Endodermal cell (in vitro differentiated cells): ENCODE measurements around the gene DNAJC22. TPM values are rescaled to one million over a fixed set of nuclear protein-coding genes. Genes with fewer than 3 reads are reported as not detected.

ENCODE experiments used
- DNase-seq: peaks from one replicate; pipeline ENCODE4 v3.0.0-alpha.2; 2017
- H3K27ac ChIP-seq: 2 replicates; pipeline ENCODE4 v1.5.1; 2013; ENCODE audit warnings: mild to moderate bottlenecking, low read depth, low read length, moderate library complexity
- H3K27me3 ChIP-seq: 2 replicates; pipeline ENCODE4 v1.6.1; 2013; ENCODE audit warnings: mild to moderate bottlenecking, low read length, moderate library complexity; ENCODE audit not compliant: insufficient read depth, control insufficient read depth, poor library complexity, severe bottlenecking
- H3K36me3 ChIP-seq: 2 replicates; pipeline ENCODE4 v1.7.0; 2013; ENCODE audit warnings: mild to moderate bottlenecking, low read length, moderate library complexity; ENCODE audit not compliant: control insufficient read depth, insufficient read depth
- H3K4me1 ChIP-seq: one replicate; pipeline ENCODE4 v1.7.0; 2013; ENCODE audit warnings: low read length; ENCODE audit not compliant: control insufficient read depth, insufficient read depth
- H3K4me3 ChIP-seq: 2 replicates; pipeline ENCODE4 v1.5.1; 2013; ENCODE audit warnings: mild to moderate bottlenecking, low read length, moderate library complexity
- H3K9ac ChIP-seq: 2 replicates; pipeline ENCODE4 v1.6.1; 2013; ENCODE audit warnings: mild to moderate bottlenecking, low read length, moderate library complexity; ENCODE audit not compliant: poor library complexity, severe bottlenecking; ENCODE audit errors: extremely low read depth
- H3K9me3 ChIP-seq: 2 replicates; pipeline ENCODE4 v1.6.1; 2013; ENCODE audit warnings: mild to moderate bottlenecking, low read length, moderate library complexity; ENCODE audit not compliant: control insufficient read depth
- H3K27ac Mint-ChIP-seq: 2 replicates; pipeline ENCODE4 v1.8.0; 2020; ENCODE audit warnings: mixed read lengths
- H3K27me3 Mint-ChIP-seq: 2 replicates; pipeline ENCODE4 v1.8.0; 2021; ENCODE audit warnings: mild to moderate bottlenecking, mixed read lengths; ENCODE audit not compliant: insufficient read depth
- H3K36me3 Mint-ChIP-seq: 2 replicates; pipeline ENCODE4 v1.8.0; 2020; ENCODE audit warnings: low read depth, mixed read lengths
- H3K4me1 Mint-ChIP-seq: 2 replicates; pipeline ENCODE4 v1.8.0; 2020; ENCODE audit warnings: mixed read lengths
- H3K4me3 Mint-ChIP-seq: 2 replicates; pipeline ENCODE4 v1.8.0; 2020; ENCODE audit warnings: mild to moderate bottlenecking, moderate library complexity, mixed read lengths
- H3K9me3 Mint-ChIP-seq: 2 replicates; pipeline ENCODE4 v1.8.0; 2020; ENCODE audit warnings: mild to moderate bottlenecking, mixed read lengths
- CTCF ChIP-seq: fragments of 200-600 bp; sonication (generic); conservative IDR thresholded peaks from 2 replicates; pipeline ENCODE4 v1.5.0; 2021; ENCODE audit warnings: antibody characterized with exemption, mild to moderate bottlenecking
- WGBS, 2 experiments: methylation state at CpG; one replicate each; pipeline versions ENCODE4 v1.1.5 to v1.1.7; 2013; ENCODE audit warnings: missing lambda C conversion rate in 2 of 2, mixed read lengths in 1 of 2; ENCODE audit not compliant: insufficient coverage in 1 of 2, insufficient read length in 1 of 2; 5-methylcytosine and 5-hydroxymethylcytosine counted together
- total RNA-seq, 2 donors: library from RNA; stranded (reverse); fragmentation: NEBNext Ultra II Directional in 1 of 2; extraction: Animal tissue kit (Norgen Biotek cat#: 25700) in 1 of 2; gene quantifications; 2 replicates in 1 of 2; 3 replicates in 1 of 2; pipeline ENCODE4 v1.2.1, GENCODE V29; 2021

DNAJC22 gene
- total RNA-seq, 2 donors from 2014 or later = 1.9 to 4.6 TPM

DNA sequence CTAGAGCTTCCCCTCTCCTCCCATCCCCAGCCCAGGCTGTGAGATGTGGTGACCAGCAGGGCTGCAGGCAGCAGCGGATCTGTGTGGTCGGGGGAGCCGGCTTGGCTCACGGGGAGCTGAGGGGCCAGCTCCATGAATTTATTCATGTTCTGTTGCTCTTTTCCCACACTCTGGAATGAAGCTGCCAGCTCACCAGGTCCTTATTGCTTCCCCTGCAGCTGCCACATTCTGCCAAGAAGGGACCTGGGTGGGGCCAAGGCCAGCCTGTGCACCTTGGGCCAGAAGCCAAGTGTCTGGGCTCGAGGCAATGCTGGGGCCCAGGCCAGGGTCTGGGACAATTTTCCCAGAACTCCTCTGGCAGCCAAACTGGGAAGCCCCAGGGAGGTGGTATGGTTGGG is 7.2 kb upstream of the DNAJC22 start:
- Mint-ChIP-seq H3K9me3 (no peaks in the 10 kb centered on the region), H3K27me3 (peaks cover 99% of the 10 kb centered on the region), H3K4me1 (peaks cover 20% of the 10 kb centered on the region), H3K36me3 (no peaks in the 10 kb centered on the region), H3K4me3 (no peak overlapping the region), H3K27ac (no peak overlapping the region)
- H3K9ac ChIP-seq = no peak overlapping the region
- whole genome bisulfite sequencing, 2 experiments = 38 to 40% methylated on average over 1 to 5 of the region's 5 CpGs
- no peak for TF ChIP-seq CTCF
- peak; percentile 86 for DNase-seq
- peaks cover 5% of the 10 kb centered on the region for H3K4me1 ChIP-seq
- H3K27me3 ChIP-seq = peaks cover 100% of the 10 kb centered on the region
- no peaks in the 10 kb centered on the region for H3K36me3 ChIP-seq
- H3K9me3 ChIP-seq = no peaks in the 10 kb centered on the region
- no peak overlapping the region for H3K4me3 ChIP-seq
- H3K27ac ChIP-seq = peak overlapping the region; percentile 90

GRCh38 chr12:49340095-49340870 is 6.4 kb upstream of the DNAJC22 start:
- no peak overlapping the region for H3K4me3 Mint-ChIP-seq
- peaks cover 20% of the 10 kb centered on the region for H3K4me1 Mint-ChIP-seq
- no peaks in the 10 kb centered on the region for H3K9me3 Mint-ChIP-seq
- Histone ChIP-seq H3K4me3 (no peak overlapping the region), H3K4me1 (peaks cover 5% of the 10 kb centered on the region), H3K36me3 (no peaks in the 10 kb centered on the region), H3K27me3 (peaks cover 99% of the 10 kb centered on the region), H3K9ac (no peak overlapping the region), H3K9me3 (no peaks in the 10 kb centered on the region), H3K27ac (peak overlapping the region; percentile 90)
- 58 to 69% methylated on average over 5 to 6 of the region's 6 CpGs for WGBS, 2 experiments
- H3K27me3 Mint-ChIP-seq = peaks cover 98% of the 10 kb centered on the region
- no peak overlapping the region for H3K27ac Mint-ChIP-seq
- no peaks in the 10 kb centered on the region for H3K36me3 Mint-ChIP-seq
- DNase-seq = no peak
- no peak for TF ChIP-seq CTCF

DNA sequence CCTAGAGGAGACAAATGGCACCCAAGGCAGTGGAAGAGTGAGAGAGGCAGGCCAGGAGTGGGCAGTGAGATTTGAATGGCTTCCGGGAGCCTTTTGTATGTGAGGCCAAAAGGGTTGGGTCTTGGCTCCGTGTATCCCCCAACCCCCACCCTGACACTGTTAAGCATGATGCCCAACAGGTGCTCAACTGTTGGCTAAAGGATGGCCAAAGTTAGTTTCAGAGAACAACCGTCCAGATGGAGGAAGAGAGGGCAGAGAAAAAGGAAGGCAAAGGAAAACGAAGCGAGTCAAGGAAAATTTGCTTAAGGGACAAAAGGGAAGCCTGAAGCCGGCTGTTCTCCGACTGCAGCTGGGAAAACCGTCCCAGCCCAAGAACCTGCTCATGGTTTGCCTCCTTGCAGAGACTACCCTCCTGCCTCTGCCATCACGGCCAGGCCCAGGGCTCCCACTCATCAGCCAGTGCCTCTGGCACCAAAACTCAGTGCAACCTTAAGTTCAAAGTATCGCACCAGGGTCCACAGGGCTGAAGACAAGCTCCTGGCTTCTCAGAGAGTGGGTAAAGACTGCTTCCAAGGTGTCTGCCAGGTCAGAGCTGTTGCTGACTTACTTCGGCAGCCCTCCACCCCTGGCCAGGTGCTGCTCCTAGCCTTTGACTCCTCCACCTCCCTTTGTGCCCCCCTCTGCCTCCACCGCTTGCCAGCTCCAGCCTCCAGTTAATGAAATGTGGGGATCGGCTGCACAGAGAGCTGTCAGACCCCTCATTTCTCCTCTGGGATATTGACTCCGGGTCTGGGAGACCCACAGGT is 5.5 kb upstream of the DNAJC22 start:
- no peak for TF ChIP-seq CTCF
- DNase-seq = peak; percentile 72
- H3K27me3 Mint-ChIP-seq = peaks cover 99% of the 10 kb centered on the region
- H3K27ac Mint-ChIP-seq = no peak overlapping the region
- no peak overlapping the region for H3K27ac ChIP-seq
- no peaks in the 10 kb centered on the region for H3K36me3 ChIP-seq
- no peak overlapping the region for H3K9ac ChIP-seq
- H3K4me3 ChIP-seq = no peak overlapping the region
- H3K9me3 ChIP-seq = no peaks in the 10 kb centered on the region
- no peaks in the 10 kb centered on the region for H3K9me3 Mint-ChIP-seq
- H3K4me1 Mint-ChIP-seq = peaks cover 21% of the 10 kb centered on the region
- peak overlapping the region; percentile 56 for H3K4me3 Mint-ChIP-seq
- H3K4me1 ChIP-seq = peaks cover 5% of the 10 kb centered on the region
- no peaks in the 10 kb centered on the region for H3K36me3 Mint-ChIP-seq
- peaks cover 98% of the 10 kb centered on the region for H3K27me3 ChIP-seq
- 28 to 32% methylated on average over 8 to 14 of the region's 14 CpGs for WGBS, 2 experiments
